Breast epithelium (tissue), 4 donors: ENCODE data around the gene DNAAF8. TPM values are rescaled to one million over a fixed set of nuclear protein-coding genes. Genes with fewer than 3 reads are reported as not detected.

Experiments used
- DNase-seq, 2 donors: peaks; one replicate each; pipeline ENCODE4 v3.0.0-alpha.2; 2019; ENCODE audit warnings: low spot score in 2 of 2
- H3K27ac ChIP-seq, 2 donors: fragments of 200-600 bp; sonication (generic) in 1 of 2; one replicate each; pipeline ENCODE4 v1.5.1; 2016 to 2019; ENCODE audit warnings: mild to moderate bottlenecking in 1 of 2
- H3K27me3 ChIP-seq, 2 donors: fragments of 200-600 bp; sonication (generic) in 1 of 2; one replicate each; pipeline versions ENCODE4 v1.5.1 to v1.6.0; 2017 to 2019; ENCODE audit warnings: control low read depth in 1 of 2, mild to moderate bottlenecking in 1 of 2
- H3K36me3 ChIP-seq: fragments of 200-600 bp; one replicate; pipeline ENCODE4 v1.5.1; 2019
- H3K4me1 ChIP-seq, 2 donors: fragments of 200-600 bp; sonication (generic); one replicate each; pipeline ENCODE4 v1.5.1; 2016 to 2019; ENCODE audit warnings: control low read depth in 1 of 2
- H3K4me3 ChIP-seq, 3 donors: fragments of 200-600 bp; sonication (generic); 1 replicate in 2 of 3; 2 replicates in 1 of 3; pipeline ENCODE4 v1.5.1; 2016 to 2019; ENCODE audit warnings: mild to moderate bottlenecking in 3 of 3, moderate library complexity in 2 of 3
- H3K9me3 ChIP-seq, 2 donors: fragments of 200-600 bp; sonication (generic) in 1 of 2; one replicate each; pipeline ENCODE4 v1.5.1; 2016 to 2019; ENCODE audit warnings: control low read depth in 1 of 2
- POLR2A ChIP-seq: fragments of 450-650 bp; IDR thresholded peaks from one replicate; pipeline ENCODE4 v1.6.1; 2016; ENCODE audit warnings: antibody characterized with exemption, mild to moderate bottlenecking, moderate library complexity
- POLR2AphosphoS5 ChIP-seq, 3 donors: sonication (generic); formaldehyde crosslinking; IDR thresholded peaks; one replicate each; pipeline ENCODE4 v1.6.1; 2017; ENCODE audit warnings: antibody characterized with exemption in 3 of 3
- intact Hi-C: fragments of 100-400 bp; cut with DNase I; formaldehyde crosslinking; loops from one replicate; pipeline ENCODE4 v1.15.1; 2023; ENCODE audit warnings: low total_unique reads
- total RNA-seq, 3 donors: library from RNA; depleted of rRNA; stranded (reverse); fragments of >200 nt; gene quantifications; one replicate each; pipeline ENCODE4 v1.1.0, GENCODE V29; 2016
- TF ChIP-seq, protein P1 (sequence below), 3 donors: fragments of 450-650 bp; IDR thresholded peaks; one replicate each; pipeline ENCODE4 v1.5.1; 2016 to 2017; ENCODE audit warnings: antibody characterized with exemption in 3 of 3, mild to moderate bottlenecking in 3 of 3, moderate library complexity in 3 of 3

The DNAAF8 gene
- total RNA-seq, 3 donors from 2014 or later: 1.3 to 2.3 (median 1.8) TPM

DNA sequence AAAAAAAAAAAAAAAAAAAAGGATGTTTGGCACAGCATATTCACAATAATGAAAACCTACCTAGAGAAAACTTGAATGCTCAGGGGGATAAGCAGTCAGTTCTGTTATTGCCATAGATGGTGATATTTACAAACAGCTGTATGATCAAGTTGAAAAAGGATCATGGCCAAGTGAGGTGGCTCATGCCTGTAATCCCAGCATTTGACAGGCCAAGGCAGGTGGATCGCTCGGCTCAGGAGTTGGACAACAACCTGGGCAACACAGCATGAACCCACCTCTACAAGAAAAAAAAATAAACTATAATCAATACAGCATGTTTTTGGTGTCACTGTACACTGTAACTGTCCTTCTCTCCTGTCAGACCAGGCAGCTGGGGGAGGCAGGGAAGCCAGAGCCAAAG, 19.3 kb upstream of the DNAAF8 start:
- no peak overlapping the region for H3K27ac ChIP-seq
- no peaks in the 10 kb centered on the region for H3K27me3 ChIP-seq
- TF ChIP-seq POLR2A (no peak), POLR2AphosphoS5 (IDR thresholded peaks at IDR 0.05) (no peak)
- TF ChIP-seq, protein P1, sequence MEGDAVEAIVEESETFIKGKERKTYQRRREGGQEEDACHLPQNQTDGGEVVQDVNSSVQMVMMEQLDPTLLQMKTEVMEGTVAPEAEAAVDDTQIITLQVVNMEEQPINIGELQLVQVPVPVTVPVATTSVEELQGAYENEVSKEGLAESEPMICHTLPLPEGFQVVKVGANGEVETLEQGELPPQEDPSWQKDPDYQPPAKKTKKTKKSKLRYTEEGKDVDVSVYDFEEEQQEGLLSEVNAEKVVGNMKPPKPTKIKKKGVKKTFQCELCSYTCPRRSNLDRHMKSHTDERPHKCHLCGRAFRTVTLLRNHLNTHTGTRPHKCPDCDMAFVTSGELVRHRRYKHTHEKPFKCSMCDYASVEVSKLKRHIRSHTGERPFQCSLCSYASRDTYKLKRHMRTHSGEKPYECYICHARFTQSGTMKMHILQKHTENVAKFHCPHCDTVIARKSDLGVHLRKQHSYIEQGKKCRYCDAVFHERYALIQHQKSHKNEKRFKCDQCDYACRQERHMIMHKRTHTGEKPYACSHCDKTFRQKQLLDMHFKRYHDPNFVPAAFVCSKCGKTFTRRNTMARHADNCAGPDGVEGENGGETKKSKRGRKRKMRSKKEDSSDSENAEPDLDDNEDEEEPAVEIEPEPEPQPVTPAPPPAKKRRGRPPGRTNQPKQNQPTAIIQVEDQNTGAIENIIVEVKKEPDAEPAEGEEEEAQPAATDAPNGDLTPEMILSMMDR (IDR thresholded peaks at IDR 0.05): no peak
- H3K36me3 ChIP-seq: peaks cover 5% of the 10 kb centered on the region
- intact Hi-C loops: no loop called here
- H3K4me3 ChIP-seq: no peak overlapping the region
- no peak for DNase-seq
- H3K4me1 ChIP-seq: no peaks in the 10 kb centered on the region
- no peaks in the 10 kb centered on the region for H3K9me3 ChIP-seq

DNA sequence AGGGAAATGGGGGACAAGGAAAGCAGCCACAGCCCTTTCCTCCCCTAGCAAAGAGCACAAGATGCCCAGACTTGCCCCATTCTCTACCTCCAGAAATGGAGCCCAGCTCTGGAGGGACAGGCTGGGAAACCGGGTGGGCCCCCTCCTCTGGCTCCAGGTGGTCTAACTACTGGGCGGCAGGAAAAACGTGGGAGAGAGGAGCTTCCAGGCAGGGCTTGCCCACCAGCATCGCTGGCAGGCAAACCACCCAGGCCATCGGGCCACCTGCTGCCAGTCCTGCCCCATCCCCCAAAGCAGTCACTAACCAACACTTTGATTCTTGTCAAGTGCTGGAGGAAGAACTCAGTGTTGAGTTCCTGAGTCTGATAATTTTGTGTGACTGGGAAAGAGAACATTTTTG, 15.9 kb upstream of the DNAAF8 start:
- Histone ChIP-seq H3K36me3 (peaks cover 5% of the 10 kb centered on the region), H3K27me3 (no peaks in the 10 kb centered on the region), H3K4me3 (no peak overlapping the region), H3K9me3 (no peaks in the 10 kb centered on the region), H3K27ac (no peak overlapping the region), H3K4me1 (no peaks in the 10 kb centered on the region)
- no peak for TF ChIP-seq POLR2A
- intact Hi-C loops: no loop called here
- no peak for DNase-seq

DNA sequence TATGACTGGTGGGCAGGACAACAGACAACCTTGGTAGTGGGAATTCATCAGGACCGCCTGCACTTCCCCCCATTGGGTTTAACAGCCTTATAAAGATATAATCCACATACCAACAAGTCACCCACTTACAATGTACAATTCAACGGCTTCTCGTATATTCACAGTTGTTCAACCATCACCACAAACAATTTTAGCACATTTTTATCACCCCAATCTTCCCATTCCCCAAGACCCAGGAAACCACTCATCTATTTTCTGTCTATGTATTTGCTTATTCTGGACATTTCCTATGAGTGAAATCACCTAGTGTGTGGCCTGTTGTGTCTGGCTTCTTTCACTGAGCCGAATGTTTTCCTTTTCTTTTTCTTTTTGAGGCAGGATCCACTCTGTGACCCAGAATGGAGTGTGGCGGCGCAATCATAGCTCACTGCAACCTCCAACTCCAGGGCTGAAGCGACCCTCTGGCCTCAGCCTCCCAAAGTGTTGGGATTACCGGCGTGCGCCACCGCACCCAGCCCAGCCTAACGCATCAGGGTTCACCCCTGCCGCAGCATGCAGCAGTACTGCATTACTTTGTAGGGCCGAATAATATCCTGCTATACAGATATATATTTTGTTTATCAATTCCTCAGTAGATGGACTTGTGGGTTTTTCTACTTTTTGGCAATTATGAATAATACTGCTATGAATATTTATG, 11.1 kb upstream of the DNAAF8 start:
- TF ChIP-seq POLR2A (no peak), POLR2AphosphoS5 (IDR thresholded peaks at IDR 0.05) (no peak)
- TF ChIP-seq, protein P1 (IDR thresholded peaks at IDR 0.05): no peak
- Histone ChIP-seq H3K4me1 (no peaks in the 10 kb centered on the region), H3K27ac (no peak overlapping the region), H3K27me3 (no peaks in the 10 kb centered on the region), H3K9me3 (no peaks in the 10 kb centered on the region), H3K4me3 (no peak overlapping the region), H3K36me3 (no peaks in the 10 kb centered on the region)
- DNase-seq: no peak
- intact Hi-C loops: no loop called here

DNA sequence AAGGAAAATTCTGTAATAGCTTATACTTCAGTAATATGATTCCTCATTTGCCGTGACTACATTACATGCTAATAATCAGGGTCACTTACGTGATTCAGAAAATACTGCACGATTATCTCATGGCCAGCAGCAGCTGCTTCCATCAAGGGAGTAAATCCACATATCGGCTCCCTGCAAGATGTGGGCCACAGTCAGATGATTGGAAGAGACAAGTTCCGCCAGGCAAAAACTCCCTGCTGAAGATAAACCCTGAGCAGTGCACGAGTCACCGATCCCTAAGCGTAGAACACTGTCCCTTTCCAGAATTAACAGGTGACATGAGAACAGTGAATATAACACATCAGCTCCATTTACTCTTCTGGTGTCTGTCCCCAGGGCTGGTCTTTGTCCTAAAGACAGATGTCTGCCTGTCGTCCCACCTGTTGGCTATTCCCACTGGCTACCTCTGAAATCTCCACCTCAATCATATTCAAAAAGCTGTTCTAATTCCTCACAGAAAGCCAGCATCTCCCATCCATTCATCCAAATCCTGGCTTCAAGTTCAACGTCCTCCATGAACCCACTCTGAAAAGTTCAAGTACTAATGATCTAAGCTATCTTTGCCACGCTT, 9.6 kb upstream of the DNAAF8 start:
- Histone ChIP-seq H3K27ac (no peak overlapping the region), H3K27me3 (no peaks in the 10 kb centered on the region), H3K9me3 (no peaks in the 10 kb centered on the region), H3K4me1 (no peaks in the 10 kb centered on the region), H3K4me3 (no peak overlapping the region), H3K36me3 (no peaks in the 10 kb centered on the region)
- no peak for TF ChIP-seq POLR2AphosphoS5 (IDR thresholded peaks at IDR 0.05)
- TF ChIP-seq, protein P1 (IDR thresholded peaks at IDR 0.05): no peak
- TF ChIP-seq POLR2A: no peak
- DNase-seq: no peak
- intact Hi-C loops: no loop called here

DNA sequence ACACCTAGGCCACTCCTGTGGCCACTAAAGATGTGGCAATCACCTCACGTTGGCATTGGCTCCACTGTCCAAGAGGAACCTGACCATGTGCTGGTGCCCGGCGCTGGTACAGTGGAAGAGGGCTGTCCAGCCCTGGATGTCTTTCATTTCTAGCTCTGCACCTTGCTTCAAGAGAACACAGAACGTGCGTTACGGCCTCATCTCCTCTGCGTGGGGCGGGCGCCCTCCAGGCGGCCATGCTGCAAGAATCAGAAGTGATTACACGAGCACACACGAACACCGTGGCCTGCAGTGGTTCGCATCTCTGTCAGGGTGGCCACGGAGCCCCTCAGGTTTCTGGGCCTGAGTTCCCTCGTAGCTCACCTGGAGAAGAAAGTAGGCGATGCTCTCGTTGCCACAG, 7.7 kb upstream of the DNAAF8 start:
- Histone ChIP-seq H3K4me1 (no peaks in the 10 kb centered on the region), H3K9me3 (no peaks in the 10 kb centered on the region), H3K4me3 (no peak overlapping the region), H3K27ac (no peak overlapping the region), H3K27me3 (no peaks in the 10 kb centered on the region), H3K36me3 (no peaks in the 10 kb centered on the region)
- TF ChIP-seq POLR2AphosphoS5 (IDR thresholded peaks at IDR 0.05): no peak
- TF ChIP-seq POLR2A: no peak
- TF ChIP-seq, protein P1 (IDR thresholded peaks at IDR 0.05): no peak
- no peak for DNase-seq
- intact Hi-C loops: no loop called here
